Sciatic nerve (tissue), 2 donors: ENCODE data around the gene RCOR1. TPM values are rescaled to one million over a fixed set of nuclear protein-coding genes. Genes with fewer than 3 reads are reported as not detected.
"Not testable (repeated sequence)": the region's sequence is repeated elsewhere in the genome, so short reads cannot be mapped to it uniquely, and the experiment has no call there.

Experiments used
- ATAC-seq: fragments of 200-7000 bp; cut with Tn5 transposase; one replicate; pipeline ENCODE4 v1.9.1; 2020; ENCODE audit warnings: mild to moderate bottlenecking, moderate library complexity
- DNase-seq: peaks from one replicate; pipeline ENCODE4 v3.0.0-alpha.2; 2020; ENCODE audit warnings: low spot score
- intact Hi-C: fragments of 100-400 bp; cut with DNase I; formaldehyde crosslinking; loops from one replicate; pipeline ENCODE4 v1.14.2; 2022
- total RNA-seq: library from RNA; stranded (reverse); fragmentation: NEBNext Ultra II Directional; extraction: Animal tissue kit (Norgen Biotek cat#: 25700); gene quantifications from one replicate; pipeline ENCODE4 v1.2.1, GENCODE V29; 2021
- donor health status: DM: no; HTN: no; CAD: no.
- donor health status: DM: no; HTN: no; CAD: no.

The RCOR1 gene
- total RNA-seq: 19.9 TPM

- intact Hi-C loops: no loop called here
Measured at GRCh38 chr14:102591944-102592762, at the start of gene RCOR1. Gene RCOR1, plus strand, starts transcription at chr14:102592649. Its CDS starts 238 bp downstream, at chr14:102592887.

GRCh38 chr14:102544046-102544746 is 48.3 kb upstream of the RCOR1 start:
- DNase-seq (no peak), ATAC-seq (no peak)
- intact Hi-C loops: no loop called here

More at GRCh38 chr14:102591944-102592762, at the start of gene RCOR1:
- ATAC-seq (peak; percentile 96), DNase-seq (peak; percentile 99)

- no peak for DNase-seq
- intact Hi-C loops: no loop called here
- ATAC-seq: no peak
Measured at GRCh38 chr14:102544747-102545460, 47.5 kb upstream of the RCOR1 start.

GRCh38 chr14:102545461-102546265 is 46.8 kb upstream of the RCOR1 start:
- ATAC-seq (peak; percentile 27), DNase-seq (no peak)
- intact Hi-C loops: no loop called here

GRCh38 chr14:102548616-102549240 is 43.7 kb upstream of the RCOR1 start:
- intact Hi-C loops: no loop called here
- ATAC-seq (no peak), DNase-seq (no peak)

GRCh38 chr14:102550927-102551401 is 41.5 kb upstream of the RCOR1 start:
- DNase-seq, ATAC-seq, intact Hi-C loops: not testable (repeated sequence)

- DNase-seq (no peak), ATAC-seq (peak; percentile 24)
- intact Hi-C loops: no loop called here
Measured at GRCh38 chr14:102551995-102552705, 40.3 kb upstream of the RCOR1 start.

GRCh38 chr14:102554821-102555819 is 37.3 kb upstream of the RCOR1 start:
- peak; percentile 70 for DNase-seq

GRCh38 chr14:102556098-102556677 is 36.3 kb upstream of the RCOR1 start:
- ATAC-seq: peak; percentile 5
- no peak for DNase-seq
- intact Hi-C loops: no loop called here

More at GRCh38 chr14:102554821-102555819, 37.3 kb upstream of the RCOR1 start:
- intact Hi-C loops: no loop called here
- peak; percentile 70 for ATAC-seq

GRCh38 chr14:102557434-102558226 is 34.8 kb upstream of the RCOR1 start:
- DNase-seq (no peak), ATAC-seq (no peak)
- intact Hi-C loops: no loop called here

GRCh38 chr14:102558556-102558955 is 33.9 kb upstream of the RCOR1 start:
- ATAC-seq: no peak
- intact Hi-C loops: no loop called here
- no peak for DNase-seq

- ATAC-seq (no peak), DNase-seq (no peak)
- intact Hi-C loops: no loop called here
Measured at GRCh38 chr14:102560458-102561261, 31.8 kb upstream of the RCOR1 start.

- no peak for DNase-seq
- ATAC-seq: no peak
- intact Hi-C loops: no loop called here
Measured at GRCh38 chr14:102565331-102565887, 27.0 kb upstream of the RCOR1 start.

GRCh38 chr14:102565959-102566358 is 26.5 kb upstream of the RCOR1 start:
- DNase-seq (no peak), ATAC-seq (no peak)
- intact Hi-C loops: no loop called here
